Prostate gland (tissue), 2 donors: Measurements from ENCODE around the gene ME3.

Source experiments
- POLR2A ChIP-seq: fragments of 450-650 bp; IDR thresholded peaks from one replicate; pipeline ENCODE4 v1.6.1; 2016; ENCODE audit warnings: antibody characterized with exemption, mild to moderate bottlenecking
- TF ChIP-seq, protein P1 (sequence below), 4 experiments: fragments of 200-600 bp in 2 of 4; fragments of 450-650 bp in 2 of 4; sonication (generic) in 2 of 4; IDR thresholded peaks; 1 replicate in 3 of 4; 2 replicates in 1 of 4; pipeline ENCODE4 v1.5.1; 2016 to 2019; ENCODE audit warnings: antibody characterized with exemption in 4 of 4, mild to moderate bottlenecking in 2 of 4, moderate library complexity in 2 of 4

DNA sequence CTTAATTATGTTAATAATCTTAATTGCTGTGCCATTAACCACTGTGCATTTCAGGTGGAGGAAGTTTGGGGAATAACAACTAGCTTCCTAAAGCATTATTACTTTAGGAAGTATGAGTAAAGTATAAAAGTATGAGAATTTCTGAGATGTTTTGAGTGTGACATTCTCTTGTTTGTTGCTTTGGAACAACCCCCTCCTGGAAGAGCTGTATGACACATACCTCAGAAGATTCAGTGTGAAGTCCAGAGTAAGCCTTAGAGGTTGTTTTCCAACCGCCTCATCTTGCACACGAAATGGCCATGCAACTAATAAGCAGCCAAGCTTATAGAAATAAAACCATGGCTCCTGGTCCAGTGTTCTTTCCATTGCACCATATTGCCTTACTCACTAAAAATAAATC is 276.0 kb downstream of the ME3 start:
- TF ChIP-seq, protein P1, sequence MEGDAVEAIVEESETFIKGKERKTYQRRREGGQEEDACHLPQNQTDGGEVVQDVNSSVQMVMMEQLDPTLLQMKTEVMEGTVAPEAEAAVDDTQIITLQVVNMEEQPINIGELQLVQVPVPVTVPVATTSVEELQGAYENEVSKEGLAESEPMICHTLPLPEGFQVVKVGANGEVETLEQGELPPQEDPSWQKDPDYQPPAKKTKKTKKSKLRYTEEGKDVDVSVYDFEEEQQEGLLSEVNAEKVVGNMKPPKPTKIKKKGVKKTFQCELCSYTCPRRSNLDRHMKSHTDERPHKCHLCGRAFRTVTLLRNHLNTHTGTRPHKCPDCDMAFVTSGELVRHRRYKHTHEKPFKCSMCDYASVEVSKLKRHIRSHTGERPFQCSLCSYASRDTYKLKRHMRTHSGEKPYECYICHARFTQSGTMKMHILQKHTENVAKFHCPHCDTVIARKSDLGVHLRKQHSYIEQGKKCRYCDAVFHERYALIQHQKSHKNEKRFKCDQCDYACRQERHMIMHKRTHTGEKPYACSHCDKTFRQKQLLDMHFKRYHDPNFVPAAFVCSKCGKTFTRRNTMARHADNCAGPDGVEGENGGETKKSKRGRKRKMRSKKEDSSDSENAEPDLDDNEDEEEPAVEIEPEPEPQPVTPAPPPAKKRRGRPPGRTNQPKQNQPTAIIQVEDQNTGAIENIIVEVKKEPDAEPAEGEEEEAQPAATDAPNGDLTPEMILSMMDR (IDR thresholded peaks at IDR 0.05), result no peak
- no peak for TF ChIP-seq POLR2A
